Forelimb muscle (tissue), 1 donor: ENCODE measurements around the gene PGBD2. TPM values are rescaled to one million over a fixed set of nuclear protein-coding genes. Genes with fewer than 3 reads are reported as not detected.
"Not testable (repeated sequence)": the region's sequence is repeated elsewhere in the genome, so short reads cannot be mapped to it uniquely, and the experiment has no call there.

Experiments used
- DNase-seq: peaks from one replicate; pipeline ENCODE4 v3.0.0-alpha.2; 2013; ENCODE audit warnings: low read depth
- polyA plus RNA-seq: library from polyadenylated mRNA; unstranded; fragments of 120-200 nt; gene quantifications from one replicate; pipeline ENCODE4 v1.2.1, GENCODE V29; 2013; ENCODE audit not compliant: insufficient read length

PGBD2 gene, protein sequence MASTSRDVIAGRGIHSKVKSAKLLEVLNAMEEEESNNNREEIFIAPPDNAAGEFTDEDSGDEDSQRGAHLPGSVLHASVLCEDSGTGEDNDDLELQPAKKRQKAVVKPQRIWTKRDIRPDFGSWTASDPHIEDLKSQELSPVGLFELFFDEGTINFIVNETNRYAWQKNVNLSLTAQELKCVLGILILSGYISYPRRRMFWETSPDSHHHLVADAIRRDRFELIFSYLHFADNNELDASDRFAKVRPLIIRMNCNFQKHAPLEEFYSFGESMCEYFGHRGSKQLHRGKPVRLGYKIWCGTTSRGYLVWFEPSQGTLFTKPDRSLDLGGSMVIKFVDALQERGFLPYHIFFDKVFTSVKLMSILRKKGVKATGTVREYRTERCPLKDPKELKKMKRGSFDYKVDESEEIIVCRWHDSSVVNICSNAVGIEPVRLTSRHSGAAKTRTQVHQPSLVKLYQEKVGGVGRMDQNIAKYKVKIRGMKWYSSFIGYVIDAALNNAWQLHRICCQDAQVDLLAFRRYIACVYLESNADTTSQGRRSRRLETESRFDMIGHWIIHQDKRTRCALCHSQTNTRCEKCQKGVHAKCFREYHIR
- polyA plus RNA-seq: 4.5 TPM

- peak; percentile 62 for DNase-seq
Measured at GRCh38 chr1:248906009-248906752, at the start of gene PGBD2. TSS of gene PGBD2 (plus strand) at chr1:248906235. CDS start at chr1:248913863, 7,628 bp downstream.

- no peak for DNase-seq
Measured at GRCh38 chr1:248857201-248857600, 48.8 kb upstream of the PGBD2 start.

DNA sequence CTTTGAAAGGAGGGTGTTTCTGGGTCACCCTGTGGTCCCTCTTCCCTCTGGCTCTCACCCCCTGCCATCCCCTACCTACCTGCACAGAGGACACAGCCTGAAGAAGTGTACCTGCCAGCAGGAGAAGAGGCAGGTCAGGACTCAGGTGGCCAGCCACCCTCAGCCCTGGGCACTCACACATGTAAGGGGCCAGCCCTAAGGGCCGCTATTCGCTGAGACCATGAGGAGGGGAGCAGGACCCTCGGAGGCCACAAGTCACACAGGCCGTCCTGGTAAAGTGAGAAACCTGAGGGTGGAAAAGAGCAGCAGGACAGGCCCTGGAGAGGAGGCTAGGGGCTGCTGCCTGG lies 48.3 kb upstream of the PGBD2 start:
- no peak for DNase-seq

DNA sequence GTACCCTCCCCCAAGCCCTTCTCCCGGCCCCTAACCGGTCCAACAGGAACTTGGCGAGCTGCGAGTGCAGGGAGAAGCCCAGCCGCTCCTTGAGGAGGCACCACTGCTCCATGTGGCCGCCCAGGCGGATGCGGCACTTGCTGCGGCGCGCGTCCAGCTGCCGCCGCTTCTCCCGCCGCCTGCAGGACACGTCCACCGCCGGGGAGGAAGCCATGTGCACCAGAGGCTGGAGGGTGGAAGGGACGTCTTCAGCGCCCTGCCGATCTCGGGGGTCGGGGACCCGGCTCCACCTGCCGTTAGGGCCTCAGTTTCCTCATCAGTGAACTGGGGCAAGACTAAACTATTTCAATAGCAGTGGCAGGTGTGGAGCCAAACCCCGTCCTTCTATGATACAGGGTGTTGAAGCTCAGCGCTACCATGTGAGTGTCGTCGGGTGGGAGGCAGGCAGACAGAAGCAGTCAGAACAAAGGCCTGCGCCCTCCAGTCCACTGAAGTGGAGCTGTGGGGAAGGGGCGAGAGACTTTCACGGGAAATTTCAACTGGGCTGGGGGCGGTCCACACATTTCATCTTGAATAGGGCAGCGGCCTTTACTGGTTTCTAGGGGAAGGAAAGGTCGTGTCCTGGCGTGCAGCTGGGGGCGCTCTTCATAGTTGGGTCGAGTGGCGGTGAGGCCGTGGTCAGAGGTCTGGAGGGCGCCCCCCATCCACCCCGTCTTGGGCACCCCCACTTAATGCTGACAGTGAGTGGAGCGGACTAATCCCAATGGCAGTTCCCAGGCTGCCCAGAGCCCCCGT lies 47.7 kb upstream of the PGBD2 start:
- no peak for DNase-seq

DNA sequence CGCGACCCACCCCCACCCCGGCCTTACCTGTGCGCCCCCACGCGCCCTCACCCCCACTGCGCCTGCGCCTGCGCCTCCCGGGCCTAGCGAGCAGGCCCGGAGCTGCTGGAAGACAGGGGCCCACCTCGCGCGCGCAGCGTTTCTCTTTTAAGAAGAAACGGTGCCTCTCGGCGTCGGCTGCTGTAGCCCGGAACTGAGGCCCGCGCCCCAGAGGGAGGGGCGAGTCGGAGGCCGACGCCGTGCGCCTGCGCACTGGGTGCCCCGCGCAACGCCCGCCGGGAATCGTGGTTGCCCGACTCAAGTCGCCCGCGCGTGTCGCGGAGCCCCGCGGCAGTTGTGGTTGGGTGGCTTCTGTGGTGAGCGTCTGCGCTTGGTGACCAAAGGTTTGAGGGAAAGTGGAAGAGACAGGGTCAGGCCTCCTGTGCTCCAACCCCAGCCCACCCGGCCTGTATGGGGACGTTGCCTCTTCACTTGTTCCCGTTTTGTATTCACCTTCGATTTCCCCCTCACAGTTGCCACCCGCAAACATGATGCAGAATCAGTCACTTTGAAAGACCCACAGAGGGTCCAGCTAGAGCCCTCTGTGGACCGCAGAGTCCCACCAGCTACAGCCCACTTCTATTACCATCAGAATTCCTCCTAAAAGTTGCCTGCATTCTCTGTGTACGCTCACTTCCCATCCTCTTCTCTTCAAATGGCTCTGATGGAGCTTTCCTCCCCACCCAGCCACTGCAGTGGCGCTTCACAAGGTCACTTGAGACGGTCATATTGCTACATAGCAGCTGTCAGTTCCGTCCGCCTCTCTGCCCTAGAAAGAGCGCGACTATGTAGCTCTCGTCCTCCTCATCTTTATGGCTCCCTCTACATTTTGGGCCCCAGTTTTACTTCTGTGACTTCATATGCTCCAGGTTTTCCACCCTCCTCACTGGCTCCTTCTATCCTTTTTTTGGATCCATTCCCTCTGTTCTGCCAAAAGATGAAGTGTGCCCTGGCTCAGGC lies 46.8 kb upstream of the PGBD2 start, which contains the start of gene ZNF692:
Gene ZNF692 (minus strand): TSS at position 195 of the 999 bp plus-strand sequence. CDS start 776 bp downstream, outside the sequence.
- peak; percentile 84 for DNase-seq

DNA sequence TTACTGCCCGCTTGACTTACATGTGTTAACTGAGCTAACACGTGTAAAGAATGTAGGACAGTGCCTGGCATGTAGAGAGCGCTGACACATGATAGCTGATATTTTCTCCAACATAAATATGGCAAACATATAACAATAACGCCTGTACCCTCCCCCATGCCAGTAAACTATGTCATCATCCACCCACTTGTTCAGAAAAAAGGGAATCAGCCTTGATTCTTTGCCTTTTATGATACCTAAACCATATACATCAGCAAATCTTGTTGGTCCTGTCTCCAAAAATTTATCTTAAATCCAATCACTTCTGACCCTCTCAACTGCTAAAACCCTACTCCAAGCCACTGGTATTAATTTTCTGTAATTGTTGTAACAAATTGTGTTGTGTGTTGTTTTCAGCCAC lies 46.0 kb upstream of the PGBD2 start:
- DNase-seq: no peak

DNA sequence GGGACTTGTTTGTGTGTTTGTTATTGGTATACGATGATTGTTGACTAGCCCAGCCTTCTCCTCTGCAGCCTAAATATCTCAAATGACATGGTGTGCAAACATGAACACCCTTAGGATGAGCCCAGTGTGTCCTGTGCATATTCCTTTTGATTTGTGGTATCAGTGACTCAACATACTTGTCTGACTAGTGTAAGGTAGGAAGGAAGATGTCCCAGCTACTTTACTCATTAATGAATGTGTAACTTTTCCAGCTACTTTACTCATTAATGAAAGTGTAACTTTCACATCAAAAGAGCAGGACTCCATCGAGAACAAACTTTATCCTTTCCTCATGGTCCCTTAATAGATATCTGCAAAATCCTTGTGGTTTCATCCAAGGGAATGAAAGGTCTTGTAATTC lies 44.4 kb upstream of the PGBD2 start:
- DNase-seq: no peak

DNA sequence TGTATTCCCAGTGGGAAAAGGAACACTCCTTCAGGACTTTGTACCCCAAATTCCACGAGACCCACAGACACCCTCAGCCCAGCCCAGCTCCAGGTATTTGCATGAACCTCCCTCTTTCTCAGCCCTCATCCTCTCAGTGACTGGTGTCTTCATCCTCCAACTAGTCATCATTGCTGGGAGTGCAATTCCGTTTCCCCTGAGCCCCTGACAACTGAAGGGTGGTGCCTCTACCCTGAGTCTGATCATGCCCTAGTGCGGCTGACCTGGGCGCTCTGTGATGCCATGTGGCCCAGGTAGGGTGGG lies 43.4 kb upstream of the PGBD2 start:
- no peak for DNase-seq

GRCh38 chr1:248862998-248863881 lies 42.8 kb upstream of the PGBD2 start:
- no peak for DNase-seq

DNA sequence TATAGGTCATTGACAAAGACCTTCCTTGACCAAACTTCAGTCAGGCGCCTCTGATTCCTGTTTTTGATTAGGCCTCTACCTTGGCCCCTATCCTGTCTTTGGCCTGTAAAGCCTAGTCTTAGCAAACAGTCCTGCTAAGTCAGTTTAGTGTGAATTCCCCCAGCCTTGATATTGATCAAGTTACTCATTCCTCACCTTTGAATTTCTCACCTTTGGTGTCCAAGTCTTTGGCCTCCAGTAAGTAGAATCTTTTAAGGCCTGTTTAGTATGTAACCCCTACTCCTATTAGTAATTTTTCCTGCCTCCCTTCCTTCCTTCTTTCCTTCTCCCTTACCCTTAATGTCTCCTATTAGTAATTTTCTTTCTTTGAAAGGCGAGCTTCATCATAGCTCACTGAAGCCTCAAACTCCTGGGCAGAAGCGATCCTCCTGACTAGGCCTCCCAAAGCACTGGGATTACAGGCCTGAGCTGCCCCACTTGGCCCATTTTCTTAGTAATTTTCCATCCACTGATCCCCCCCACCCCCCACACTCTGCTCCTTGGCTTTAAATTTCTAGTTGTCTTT lies 34.1 kb upstream of the PGBD2 start:
- no peak for DNase-seq

GRCh38 chr1:248872752-248873408 lies 33.2 kb upstream of the PGBD2 start:
- DNase-seq: no peak

GRCh38 chr1:248873409-248873992 lies 32.5 kb upstream of the PGBD2 start:
- DNase-seq: peak; percentile 87

- peak; percentile 89 for DNase-seq
Measured at GRCh38 chr1:248873993-248874533, 32.0 kb upstream of the PGBD2 start.

GRCh38 chr1:248881261-248881660 lies 24.8 kb upstream of the PGBD2 start:
- no peak for DNase-seq

GRCh38 chr1:248882427-248882826 lies 23.6 kb upstream of the PGBD2 start:
- DNase-seq: not testable (repeated sequence)

GRCh38 chr1:248884632-248885295 lies 21.3 kb upstream of the PGBD2 start:
- DNase-seq: no peak

DNA sequence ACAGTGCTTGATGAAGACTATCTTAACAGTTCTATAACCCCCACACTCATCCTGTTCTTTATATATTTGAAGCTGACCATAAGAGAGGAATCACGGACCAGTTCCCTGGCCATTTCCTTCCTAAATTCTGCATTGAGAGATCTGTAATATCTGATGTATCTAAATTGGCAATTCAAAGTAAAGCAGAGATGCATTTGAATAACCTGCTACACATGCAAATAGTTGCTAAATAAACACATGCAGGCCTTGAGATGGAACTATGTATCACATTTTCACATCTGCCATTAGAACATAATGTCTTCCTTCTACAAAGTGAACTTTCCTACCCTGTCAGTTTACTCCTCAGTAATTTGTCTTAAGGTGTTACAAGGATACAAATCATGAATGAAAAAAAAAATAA lies 20.4 kb upstream of the PGBD2 start:
- DNase-seq: no peak
